Pancreas (tissue), 10 donors: ENCODE results near the gene COPRS. TPM values are rescaled to one million over a fixed set of nuclear protein-coding genes. Genes with fewer than 3 reads are reported as not detected.
"Not testable (repeated sequence)": the region's sequence is repeated elsewhere in the genome, so short reads cannot be mapped to it uniquely, and the experiment has no call there.

Experiments used
- ATAC-seq, 4 donors: fragments of 200-7000 bp; cut with Tn5 transposase; one replicate each; pipeline versions ENCODE4 v1.8.0 to v1.9.1; 2020; ENCODE audit warnings: mild to moderate bottlenecking in 4 of 4, moderate library complexity in 4 of 4
- DNase-seq, 6 donors: peaks; one replicate each; pipeline ENCODE4 v3.0.0-alpha.2; 2020
- FAIRE-seq: peaks from 2 replicates; lab custom pipeline; 2012; peaks lifted over from hg19 to GRCh38; lab: Jason Lieb, UNC
- H3K27ac ChIP-seq, 4 donors: fragments of 200-600 bp; sonication (generic); 1 replicate in 3 of 4; 2 replicates in 1 of 4; pipeline versions ENCODE4 v1.5.0 to v1.8.0; 2020
- H3K27me3 ChIP-seq, 4 donors: fragments of 200-600 bp; one replicate each; pipeline ENCODE4 v1.8.0; 2021
- H3K36me3 ChIP-seq, 3 donors: fragments of 200-600 bp; sonication (generic) in 1 of 3; one replicate each; pipeline versions ENCODE4 v1.5.0 to v1.8.0; 2020 to 2021
- H3K4me1 ChIP-seq, 3 donors: fragments of 200-600 bp; one replicate each; pipeline ENCODE4 v1.8.0; 2021
- H3K4me3 ChIP-seq, 4 donors: fragments of 200-600 bp; sonication (generic) in 2 of 4; one replicate each; pipeline versions ENCODE4 v1.5.0 to v1.8.0; 2020 to 2021
- H3K9me3 ChIP-seq, 4 donors: fragments of 200-600 bp; one replicate each; pipeline ENCODE4 v1.8.0; 2021
- CTCF ChIP-seq, 4 donors: fragments of 200-600 bp; sonication (generic) in 3 of 4; IDR thresholded peaks; one replicate each; pipeline versions ENCODE4 v1.5.0 to v1.8.0; 2021; ENCODE audit warnings: antibody characterized with exemption in 4 of 4
- WGBS, 2 donors: extraction: QIAGEN DNeasy Blood & Tissue Kit; methylation state at CpG; one replicate each; pipeline ENCODE4 v1.1.7; 2013; 5-methylcytosine and 5-hydroxymethylcytosine counted together
- intact Hi-C, 3 donors: fragments of 100-400 bp; cut with DNase I; formaldehyde crosslinking; loops; one replicate each; pipeline versions ENCODE4 v1.11.1 to v1.14.2; 2022
- polyA plus RNA-seq, 2 donors: library from polyadenylated mRNA; stranded (reverse); fragments of 200-250 nt; gene quantifications; one replicate each; pipeline ENCODE4 v1.2.3, GENCODE V29; 2013
- total RNA-seq, 6 donors: library from RNA; stranded (reverse); fragmentation: NEBNext Ultra II Directional in 4 of 6; extraction: Animal tissue kit (Norgen Biotek cat#: 25700) in 4 of 6; gene quantifications; one replicate each; pipeline versions ENCODE4 v1.2.1 to v1.2.4, GENCODE V29; 2021 to 2023
- donor health status: healthy with polysubstance abuse.
- donor health status: DM: no; HTN: no; CAD: no; lungs with moderate emphysema.
- donor health status: DM: no; HTN: no; CAD: no.
- donor health status: control.
- donor health status: control.
- donor health status: Bipolar disorder and iron deficiency.
- donor health status: DM: yes; HTN: yes; CAD: no.
- donor health status: DM: no; HTN: no; CAD: no.
- donor health status: DM: no; HTN: no; CAD: no.
- donor health status: DM: yes; HTN: yes; CAD: no.

COPRS gene
- total and polyA plus RNA-seq, 8 donors, result 14.9 to 43.7 (median 19.4) TPM

- WGBS, 2 donors, result 94 to 95% methylated on average over 5 of the region's 5 CpGs
- no peak for TF ChIP-seq CTCF (IDR thresholded peaks at IDR 0.05)
- Histone ChIP-seq H3K4me1 (no peaks in the 10 kb centered on the region), H3K27me3 (no peaks in the 10 kb centered on the region), H3K9me3 (no peaks in the 10 kb centered on the region), H3K36me3 (no peaks in the 10 kb centered on the region), H3K27ac (no peak overlapping the region), H3K4me3 (no peak overlapping the region)
- no peak for ATAC-seq
- intact Hi-C loops, result no loop called here
- FAIRE-seq, result no peak
- DNase-seq, result no peak
Measured at GRCh38 chr17:31819578-31819977, 39.5 kb downstream of the COPRS start.

- 87 to 94% methylated on average over 7 of the region's 7 CpGs for WGBS, 2 donors
- FAIRE-seq, DNase-seq, H3K27ac ChIP-seq, H3K4me3 ChIP-seq, H3K27me3 ChIP-seq, intact Hi-C loops, ATAC-seq, H3K4me1 ChIP-seq, H3K36me3 ChIP-seq, H3K9me3 ChIP-seq: not testable (repeated sequence)
Measured at GRCh38 chr17:31818863-31819262, 40.2 kb downstream of the COPRS start.

GRCh38 chr17:31815212-31815730, 43.8 kb downstream of the COPRS start:
- 75 to 76% methylated on average over 5 of the region's 5 CpGs for WGBS, 2 donors
- Histone ChIP-seq H3K9me3 (no peaks in the 10 kb centered on the region), H3K27ac (no peak overlapping the region), H3K36me3 (no peaks in the 10 kb centered on the region), H3K4me1 (no peaks in the 10 kb centered on the region), H3K27me3 (no peaks in the 10 kb centered on the region), H3K4me3 (no peak overlapping the region)
- TF ChIP-seq CTCF (IDR thresholded peaks at IDR 0.05), result no peak
- intact Hi-C loops, result no loop called here
- FAIRE-seq, result no peak
- no peak for DNase-seq
- no peak for ATAC-seq

- Histone ChIP-seq H3K4me1 (no peaks in the 10 kb centered on the region), H3K9me3 (no peaks in the 10 kb centered on the region), H3K36me3 (no peaks in the 10 kb centered on the region), H3K4me3 (no peak overlapping the region), H3K27ac (no peak overlapping the region), H3K27me3 (no peaks in the 10 kb centered on the region)
- no peak for TF ChIP-seq CTCF (IDR thresholded peaks at IDR 0.05)
- FAIRE-seq, result no peak
- WGBS, 2 donors, result 66 to 73% methylated on average over 4 of the region's 4 CpGs
- intact Hi-C loops, result no loop called here
- DNase-seq, result no peak
- ATAC-seq, result no peak
Measured at GRCh38 chr17:31811101-31811500, 47.9 kb downstream of the COPRS start.

GRCh38 chr17:31809876-31810275, 49.2 kb downstream of the COPRS start:
- FAIRE-seq, H3K4me1 ChIP-seq, H3K36me3 ChIP-seq, H3K4me3 ChIP-seq, H3K27me3 ChIP-seq, DNase-seq, H3K9me3 ChIP-seq, H3K27ac ChIP-seq, ATAC-seq, intact Hi-C loops: not testable (repeated sequence)
- 79 to 85% methylated on average over 7 of the region's 7 CpGs for WGBS, 2 donors

GRCh38 chr17:31808521-31809050, 50.5 kb downstream of the COPRS start:
- Histone ChIP-seq H3K4me3 (no peak overlapping the region), H3K27ac (no peak overlapping the region), H3K4me1 (peaks cover 0 to 3% (median 1%) of the 10 kb centered on the region in 3 donors), H3K9me3 (no peaks in the 10 kb centered on the region), H3K27me3 (no peaks in the 10 kb centered on the region), H3K36me3 (no peaks in the 10 kb centered on the region)
- DNase-seq, result no peak
- intact Hi-C loops, result no loop called here
- ATAC-seq, result no peak
- no peak for FAIRE-seq
- 76 to 84% methylated on average over 4 of the region's 4 CpGs for WGBS, 2 donors
- no peak for TF ChIP-seq CTCF (IDR thresholded peaks at IDR 0.05)
